Fibroblast of gingiva (primary cell): ENCODE results near the gene CENPP.
"Not testable (repeated sequence)": the region's sequence is repeated elsewhere in the genome, so short reads cannot be mapped to it uniquely, and the experiment has no call there.

Experiments
- DNase-seq: peaks from one replicate; pipeline ENCODE4 v3.0.0-alpha.2; 2011; ENCODE audit warnings: low read depth

CENPP gene

GRCh38 chr9:92616199-92616641 lies 290.5 kb downstream of the CENPP start:
- no peak for DNase-seq

GRCh38 chr9:92616655-92617111 lies 290.9 kb downstream of the CENPP start:
- DNase-seq: peak; percentile 50

- DNase-seq: no peak
Observed at GRCh38 chr9:92617195-92617813, 291.6 kb downstream of the CENPP start.

- no peak for DNase-seq
Observed at GRCh38 chr9:92617951-92618510, 292.3 kb downstream of the CENPP start.

- DNase-seq: no peak
Observed at GRCh38 chr9:92618633-92619225, 293.0 kb downstream of the CENPP start.

GRCh38 chr9:92619601-92620300 lies 294.0 kb downstream of the CENPP start:
- no peak for DNase-seq

- DNase-seq: no peak
Observed at GRCh38 chr9:92620845-92621244, 295.1 kb downstream of the CENPP start.

GRCh38 chr9:92623936-92624335 lies 298.2 kb downstream of the CENPP start:
- DNase-seq: not testable (repeated sequence)

GRCh38 chr9:92626484-92626883 lies 300.7 kb downstream of the CENPP start:
- DNase-seq: no peak

GRCh38 chr9:92627651-92628050 lies 301.9 kb downstream of the CENPP start:
- no peak for DNase-seq

GRCh38 chr9:92631452-92632343 lies 305.9 kb downstream of the CENPP start:
- no peak for DNase-seq

- DNase-seq: no peak
Observed at GRCh38 chr9:92632641-92633040, 306.9 kb downstream of the CENPP start.

GRCh38 chr9:92633614-92634278 lies 308.0 kb downstream of the CENPP start:
- DNase-seq: no peak

GRCh38 chr9:92634712-92635605 lies 309.2 kb downstream of the CENPP start:
- peak; percentile 69 for DNase-seq

- no peak for DNase-seq
Observed at GRCh38 chr9:92635760-92636159, 310.0 kb downstream of the CENPP start.

- DNase-seq: no peak
Observed at GRCh38 chr9:92636627-92637026, 310.9 kb downstream of the CENPP start.

GRCh38 chr9:92637326-92637725 lies 311.6 kb downstream of the CENPP start:
- no peak for DNase-seq

GRCh38 chr9:92637886-92638620 lies 312.3 kb downstream of the CENPP start:
- DNase-seq: no peak

- DNase-seq: peak; percentile 12
Observed at GRCh38 chr9:92638621-92639101, 312.9 kb downstream of the CENPP start.
